Keratinocyte (primary cell): Measurements from ENCODE around the gene VIPR2. TPM values are rescaled to one million over a fixed set of nuclear protein-coding genes. Genes with fewer than 3 reads are reported as not detected.

ENCODE experiments used
- DNase-seq: peaks from one replicate; pipeline ENCODE4 v3.0.0-alpha.2; 2011; ENCODE audit warnings: low read depth, missing footprints, low spot score
- FAIRE-seq: peaks from 2 replicates; lab custom pipeline; 2011; peaks lifted over from hg19 to GRCh38; lab: Jason Lieb, UNC
- H2AFZ ChIP-seq: 2 replicates; pipeline ENCODE4 v1.6.0; 2012; ENCODE audit warnings: low read length, control low read depth, inconsistent platforms; ENCODE audit not compliant: control insufficient read depth
- H3K27ac ChIP-seq: 2 replicates; pipeline ENCODE4 v1.5.1; 2011; ENCODE audit warnings: low read length; ENCODE audit not compliant: control insufficient read depth, insufficient read depth
- H3K27me3 ChIP-seq: 3 replicates; pipeline ENCODE4 v1.6.0; 2011; ENCODE audit warnings: low read length; ENCODE audit not compliant: control insufficient read depth, insufficient read depth; ENCODE audit errors: extremely low read depth
- H3K36me3 ChIP-seq, 2 experiments: 2 replicates in 1 of 2; 3 replicates in 1 of 2; pipeline ENCODE4 v1.5.1; 2011; ENCODE audit warnings: low read length in 2 of 2, mild to moderate bottlenecking in 1 of 2; ENCODE audit not compliant: control insufficient read depth in 2 of 2, insufficient read depth in 2 of 2; ENCODE audit errors: extremely low read depth in 1 of 2
- H3K4me1 ChIP-seq: 3 replicates; pipeline ENCODE4 v1.5.1; 2011; ENCODE audit warnings: low read length; ENCODE audit not compliant: control insufficient read depth, insufficient read depth; ENCODE audit errors: extremely low read depth
- H3K4me2 ChIP-seq: 3 replicates; pipeline ENCODE4 v1.6.0; 2011; ENCODE audit warnings: low read depth, low read length; ENCODE audit not compliant: control insufficient read depth, insufficient read depth; ENCODE audit errors: extremely low read depth
- H3K4me3 ChIP-seq, 3 experiments: fragments of 200-600 bp in 1 of 3; sonication (generic) in 1 of 3; 2 replicates in 2 of 3; 3 replicates in 1 of 3; pipeline ENCODE4 v1.5.1; 2011 to 2016; ENCODE audit warnings: low read length in 3 of 3, mild to moderate bottlenecking in 3 of 3, control low read depth in 2 of 3, inconsistent platforms in 1 of 3, low read depth in 1 of 3, mixed read lengths in 1 of 3, mixed run types in 1 of 3, moderate library complexity in 1 of 3; ENCODE audit not compliant: control insufficient read depth in 2 of 3, insufficient read depth in 2 of 3; ENCODE audit errors: extremely low read depth in 1 of 3
- H3K79me2 ChIP-seq: 2 replicates; pipeline ENCODE4 v1.6.0; 2012; ENCODE audit warnings: low read length; ENCODE audit not compliant: control insufficient read depth, insufficient read depth
- H3K9ac ChIP-seq: 3 replicates; pipeline ENCODE4 v1.6.0; 2011; ENCODE audit warnings: low read length; ENCODE audit not compliant: control insufficient read depth, insufficient read depth; ENCODE audit errors: extremely low read depth
- H3K9me1 ChIP-seq: 3 replicates; pipeline ENCODE4 v1.6.0; 2011; ENCODE audit warnings: low read length; ENCODE audit not compliant: control insufficient read depth, insufficient read depth; ENCODE audit errors: extremely low read depth
- H3K9me3 ChIP-seq: 2 replicates; pipeline ENCODE4 v1.5.1; 2012; ENCODE audit warnings: low read depth, low read length; ENCODE audit not compliant: control insufficient read depth
- H4K20me1 ChIP-seq: 3 replicates; pipeline ENCODE4 v1.6.0; 2011; ENCODE audit warnings: low read length; ENCODE audit not compliant: control insufficient read depth, insufficient read depth; ENCODE audit errors: extremely low read depth
- CTCF ChIP-seq, 3 experiments: IDR thresholded peaks in 1 of 3; conservative IDR thresholded peaks in 1 of 3; optimal IDR thresholded peaks in 1 of 3; 2 replicates in 2 of 3; 3 replicates in 1 of 3; pipeline versions ENCODE3 to v1.5.1; 2011; ENCODE audit warnings: low read length in 3 of 3, mild to moderate bottlenecking in 3 of 3, moderate library complexity in 2 of 3, control low read depth in 1 of 3, inconsistent platforms in 1 of 3; ENCODE audit not compliant: insufficient read depth in 2 of 3; ENCODE audit errors: extremely low read depth in 1 of 3
- EZH2 ChIP-seq: IDR thresholded peaks from one replicate; pipeline ENCODE4 v1.6.1; 2012; ENCODE audit warnings: inconsistent platforms, mild to moderate bottlenecking, low read length, moderate library complexity
- dilution Hi-C: fragments of 300-500 bp; cut with MboI; formaldehyde crosslinking; loops from one replicate; pipeline ENCODE4 v1.7.0; 2020; ENCODE audit warnings: low sequenced_read_pairs; ENCODE audit not compliant: extremely low pct_ligation_motif_present
- polyA plus RNA-seq, 5 experiments: library from polyadenylated mRNA; depleted of rRNA in 3 of 5; stranded (reverse) in 3 of 5; stranded (forward) in 1 of 5; unstranded in 1 of 5; fragments of >200 nt; gene quantifications; 1 replicate in 1 of 5; 2 replicates in 3 of 5; 3 replicates in 1 of 5; pipeline versions ENCODE4 v1.2.1 to v1.2.3, GENCODE V29; 2011 to 2012; ENCODE audit warnings: missing spikeins in 2 of 5, low read depth in 1 of 5, low replicate concordance in 1 of 5

The VIPR2 gene
- polyA plus RNA-seq, 1 donor (not counting 4 experiments of a cell fraction or from before 2014, with no cell fraction given), result not detected

GRCh38 chr7:159094023-159094740 is 50.5 kb downstream of the VIPR2 start:
- Histone ChIP-seq H2AFZ (no peak overlapping the region), H3K79me2 (no peaks in the 10 kb centered on the region), H3K4me1 (no peaks in the 10 kb centered on the region), H3K27me3 (no peaks in the 10 kb centered on the region), H4K20me1 (no peaks in the 10 kb centered on the region), H3K9me1 (no peaks in the 10 kb centered on the region), H3K9ac (no peak overlapping the region), H3K4me2 (no peak overlapping the region), H3K9me3 (peaks cover 8% of the 10 kb centered on the region), H3K36me3 (no peaks in the 10 kb centered on the region), H3K27ac (no peak overlapping the region), H3K4me3 (no peak overlapping the region)
- no peak for FAIRE-seq
- TF ChIP-seq EZH2 (no peak), CTCF (optimal IDR thresholded peaks at IDR 0.05 in 1 of 3, IDR thresholded peaks at IDR 0.05 in 1 of 3, conservative IDR thresholded peaks at IDR 0.05 in 1 of 3; ENCODE audit: extremely low read depth in 1 of 3, insufficient read depth in 2 of 3, low read length in 3 of 3) (no peak)
- dilution Hi-C loops, result no loop called here
- DNase-seq, result no peak

DNA sequence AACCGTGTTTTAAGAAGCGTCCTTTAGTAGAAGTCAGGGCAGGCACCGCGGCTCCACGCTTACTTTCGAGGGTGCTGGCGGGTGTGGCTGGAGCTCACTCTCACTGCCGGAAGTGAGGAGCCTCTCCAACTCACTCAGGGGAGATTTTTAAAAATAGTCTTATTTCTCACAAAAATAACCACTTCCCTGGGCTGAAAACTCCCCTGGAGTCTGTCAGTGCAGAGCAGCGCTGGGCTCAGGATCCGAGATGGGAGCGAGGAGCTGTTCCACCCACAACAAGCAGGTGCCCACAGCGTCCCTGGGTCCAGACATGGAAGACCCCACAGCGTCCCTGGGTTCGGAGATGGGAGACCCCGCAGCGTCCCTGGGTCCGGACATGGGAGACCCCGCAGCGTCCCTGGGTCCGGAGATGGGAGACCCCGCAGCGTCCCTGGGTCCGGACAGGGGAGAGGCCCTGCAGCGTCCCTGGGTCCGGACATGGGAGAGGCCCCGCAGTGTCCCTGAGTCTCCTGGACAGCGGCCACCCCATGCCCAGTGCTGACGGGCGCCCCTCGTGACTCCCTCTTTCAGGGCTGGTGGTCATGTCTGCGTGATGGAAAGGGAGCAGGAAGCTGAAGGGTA is 51.2 kb downstream of the VIPR2 start:
- H3K9ac ChIP-seq, result no peak overlapping the region
- no peaks in the 10 kb centered on the region for H3K4me1 ChIP-seq
- H3K9me3 ChIP-seq, result peaks cover 10% of the 10 kb centered on the region
- H3K36me3 ChIP-seq, result no peaks in the 10 kb centered on the region
- dilution Hi-C loops, result no loop called here
- no peaks in the 10 kb centered on the region for H3K27me3 ChIP-seq
- H2AFZ ChIP-seq, result no peak overlapping the region
- no peak overlapping the region for H3K4me2 ChIP-seq
- no peak for TF ChIP-seq EZH2
- no peak for TF ChIP-seq CTCF (optimal IDR thresholded peaks at IDR 0.05 in 1 of 3, IDR thresholded peaks at IDR 0.05 in 1 of 3, conservative IDR thresholded peaks at IDR 0.05 in 1 of 3; ENCODE audit: extremely low read depth in 1 of 3, insufficient read depth in 2 of 3, low read length in 3 of 3)
- FAIRE-seq, result no peak
- no peak overlapping the region for H3K27ac ChIP-seq
- H3K79me2 ChIP-seq, result no peaks in the 10 kb centered on the region
- no peaks in the 10 kb centered on the region for H4K20me1 ChIP-seq
- H3K4me3 ChIP-seq, result no peak overlapping the region
- H3K9me1 ChIP-seq, result no peaks in the 10 kb centered on the region
- no peak for DNase-seq
